ENCODE data around the gene KRTAP20-2.

KRTAP20-2 gene

GRCh38 chr21:30672985-30673650, 38.1 kb downstream of the KRTAP20-2 start:
- WGBS (ENCODE audit: insufficient coverage), result no CpG with 5 or more reads among the region's 2 CpGs
- no peaks in the 10 kb centered on the region for H3K36me3 ChIP-seq (ENCODE audit: control insufficient read depth in 4 of 4, insufficient read depth in 4 of 4, low read length in 3 of 4)
- ChIA-PET CTCF (no interaction called here), POLR2A (no interaction called here)
- no peaks in the 10 kb centered on the region for H3K4me1 ChIP-seq (ENCODE audit: control extremely low read depth in 1 of 4, control insufficient read depth in 4 of 4, insufficient read depth in 4 of 4, low read length in 3 of 4)
- no peak overlapping the region for H3K27ac ChIP-seq (ENCODE audit: insufficient read depth in 1 of 2, low read depth in 1 of 2, low read length in 2 of 2, poor library complexity in 1 of 2, severe bottlenecking in 2 of 2)
- DNase-seq, result no peak
- H3K9me3 ChIP-seq (ENCODE audit: control extremely low read depth in 1 of 5, control insufficient read depth in 4 of 5, insufficient read depth in 2 of 5, low read depth in 1 of 5, low read length in 4 of 5), result no peaks in the 10 kb centered on the region
- H3K4me3 ChIP-seq (ENCODE audit: control insufficient read depth in 1 of 7, extremely low read depth in 1 of 7, insufficient read depth in 4 of 7, low read depth in 2 of 7, low read length in 6 of 7), result no peak overlapping the region
- H3K27me3 ChIP-seq (replicated peaks in 2 of 5; ENCODE audit: control insufficient read depth in 4 of 5, insufficient read depth in 5 of 5, low read length in 4 of 5), result no peaks in the 10 kb centered on the region

GRCh38 chr21:30674312-30674711, 39.3 kb downstream of the KRTAP20-2 start:
- H3K4me1 ChIP-seq (ENCODE audit: control extremely low read depth in 1 of 4, control insufficient read depth in 4 of 4, insufficient read depth in 4 of 4, low read length in 3 of 4), result no peaks in the 10 kb centered on the region
- CTCF ChIA-PET, result no interaction called here
- H3K4me3 ChIP-seq (ENCODE audit: control insufficient read depth in 1 of 7, extremely low read depth in 1 of 7, insufficient read depth in 4 of 7, low read depth in 2 of 7, low read length in 6 of 7), result no peak overlapping the region
- H3K36me3 ChIP-seq (ENCODE audit: control insufficient read depth in 4 of 4, insufficient read depth in 4 of 4, low read length in 3 of 4), result no peaks in the 10 kb centered on the region
- H3K27ac ChIP-seq (ENCODE audit: insufficient read depth in 1 of 2, low read depth in 1 of 2, low read length in 2 of 2, poor library complexity in 1 of 2, severe bottlenecking in 2 of 2), result no peak overlapping the region
- no peak for DNase-seq
- 100% methylated on average over 1 of the region's 1 CpG for WGBS (ENCODE audit: insufficient coverage)
- POLR2A ChIA-PET, result no interaction called here
- no peaks in the 10 kb centered on the region for H3K27me3 ChIP-seq (replicated peaks in 2 of 5; ENCODE audit: control insufficient read depth in 4 of 5, insufficient read depth in 5 of 5, low read length in 4 of 5)
- no peaks in the 10 kb centered on the region for H3K9me3 ChIP-seq (ENCODE audit: control extremely low read depth in 1 of 5, control insufficient read depth in 4 of 5, insufficient read depth in 2 of 5, low read depth in 1 of 5, low read length in 4 of 5)

GRCh38 chr21:30676737-30677136, 41.7 kb downstream of the KRTAP20-2 start:
- Histone ChIP-seq H3K36me3 (ENCODE audit: control insufficient read depth in 4 of 4, insufficient read depth in 4 of 4, low read length in 3 of 4) (no peaks in the 10 kb centered on the region), H3K4me3 (ENCODE audit: control insufficient read depth in 1 of 7, extremely low read depth in 1 of 7, insufficient read depth in 4 of 7, low read depth in 2 of 7, low read length in 6 of 7) (no peak overlapping the region), H3K27me3 (replicated peaks in 2 of 5; ENCODE audit: control insufficient read depth in 4 of 5, insufficient read depth in 5 of 5, low read length in 4 of 5) (no peaks in the 10 kb centered on the region), H3K9me3 (ENCODE audit: control extremely low read depth in 1 of 5, control insufficient read depth in 4 of 5, insufficient read depth in 2 of 5, low read depth in 1 of 5, low read length in 4 of 5) (no peaks in the 10 kb centered on the region), H3K4me1 (ENCODE audit: control extremely low read depth in 1 of 4, control insufficient read depth in 4 of 4, insufficient read depth in 4 of 4, low read length in 3 of 4) (no peaks in the 10 kb centered on the region), H3K27ac (ENCODE audit: insufficient read depth in 1 of 2, low read depth in 1 of 2, low read length in 2 of 2, poor library complexity in 1 of 2, severe bottlenecking in 2 of 2) (no peak overlapping the region)
- DNase-seq, result no peak
- ChIA-PET CTCF (interaction anchor here (1.0 kb wide), 1 partner anchor 11 kb away, joined by 3 read pairs; no protein-coding TSS in a partner anchor), POLR2A (no interaction called here)

- ChIA-PET CTCF (no interaction called here), POLR2A (no interaction called here)
- DNase-seq, result no peak
- no peak overlapping the region for H3K27ac ChIP-seq (ENCODE audit: insufficient read depth in 1 of 2, low read depth in 1 of 2, low read length in 2 of 2, poor library complexity in 1 of 2, severe bottlenecking in 2 of 2)
- H3K9me3 ChIP-seq (ENCODE audit: control extremely low read depth in 1 of 5, control insufficient read depth in 4 of 5, insufficient read depth in 2 of 5, low read depth in 1 of 5, low read length in 4 of 5), result no peaks in the 10 kb centered on the region
- no peaks in the 10 kb centered on the region for H3K4me1 ChIP-seq (ENCODE audit: control extremely low read depth in 1 of 4, control insufficient read depth in 4 of 4, insufficient read depth in 4 of 4, low read length in 3 of 4)
- H3K4me3 ChIP-seq (ENCODE audit: control insufficient read depth in 1 of 7, extremely low read depth in 1 of 7, insufficient read depth in 4 of 7, low read depth in 2 of 7, low read length in 6 of 7), result no peak overlapping the region
- H3K27me3 ChIP-seq (replicated peaks in 2 of 5; ENCODE audit: control insufficient read depth in 4 of 5, insufficient read depth in 5 of 5, low read length in 4 of 5), result no peaks in the 10 kb centered on the region
- no peaks in the 10 kb centered on the region for H3K36me3 ChIP-seq (ENCODE audit: control insufficient read depth in 4 of 4, insufficient read depth in 4 of 4, low read length in 3 of 4)
- WGBS (ENCODE audit: insufficient coverage), result no CpG with 5 or more reads among the region's 1 CpG
Observed at GRCh38 chr21:30680586-30680985, 45.6 kb downstream of the KRTAP20-2 start.

GRCh38 chr21:30684506-30684905, 49.5 kb downstream of the KRTAP20-2 start:
- H3K36me3 ChIP-seq (ENCODE audit: control insufficient read depth in 4 of 4, insufficient read depth in 4 of 4, low read length in 3 of 4), result no peaks in the 10 kb centered on the region
- H3K4me1 ChIP-seq (ENCODE audit: control extremely low read depth in 1 of 4, control insufficient read depth in 4 of 4, insufficient read depth in 4 of 4, low read length in 3 of 4), result no peaks in the 10 kb centered on the region
- POLR2A ChIA-PET, result no interaction called here
- CTCF ChIA-PET, result no interaction called here
- no peak overlapping the region for H3K27ac ChIP-seq (ENCODE audit: insufficient read depth in 1 of 2, low read depth in 1 of 2, low read length in 2 of 2, poor library complexity in 1 of 2, severe bottlenecking in 2 of 2)
- no peaks in the 10 kb centered on the region for H3K27me3 ChIP-seq (replicated peaks in 2 of 5; ENCODE audit: control insufficient read depth in 4 of 5, insufficient read depth in 5 of 5, low read length in 4 of 5)
- H3K9me3 ChIP-seq (ENCODE audit: control extremely low read depth in 1 of 5, control insufficient read depth in 4 of 5, insufficient read depth in 2 of 5, low read depth in 1 of 5, low read length in 4 of 5), result no peaks in the 10 kb centered on the region
- no peak for DNase-seq
- WGBS (ENCODE audit: insufficient coverage), result 89% methylated on average over 6 of the region's 6 CpGs
- no peak overlapping the region for H3K4me3 ChIP-seq (ENCODE audit: control insufficient read depth in 1 of 7, extremely low read depth in 1 of 7, insufficient read depth in 4 of 7, low read depth in 2 of 7, low read length in 6 of 7)

All from common myeloid progenitor, CD34-positive (primary cell).